ENCODE results near the gene SYTL1. TPM values are rescaled to one million over a fixed set of nuclear protein-coding genes. Genes with fewer than 3 reads are reported as not detected.

Gene SYTL1
- total RNA-seq, 4 donors from 2014 or later = 1.6 to 11.3 (median 4.8) TPM; not detected in 1

DNA sequence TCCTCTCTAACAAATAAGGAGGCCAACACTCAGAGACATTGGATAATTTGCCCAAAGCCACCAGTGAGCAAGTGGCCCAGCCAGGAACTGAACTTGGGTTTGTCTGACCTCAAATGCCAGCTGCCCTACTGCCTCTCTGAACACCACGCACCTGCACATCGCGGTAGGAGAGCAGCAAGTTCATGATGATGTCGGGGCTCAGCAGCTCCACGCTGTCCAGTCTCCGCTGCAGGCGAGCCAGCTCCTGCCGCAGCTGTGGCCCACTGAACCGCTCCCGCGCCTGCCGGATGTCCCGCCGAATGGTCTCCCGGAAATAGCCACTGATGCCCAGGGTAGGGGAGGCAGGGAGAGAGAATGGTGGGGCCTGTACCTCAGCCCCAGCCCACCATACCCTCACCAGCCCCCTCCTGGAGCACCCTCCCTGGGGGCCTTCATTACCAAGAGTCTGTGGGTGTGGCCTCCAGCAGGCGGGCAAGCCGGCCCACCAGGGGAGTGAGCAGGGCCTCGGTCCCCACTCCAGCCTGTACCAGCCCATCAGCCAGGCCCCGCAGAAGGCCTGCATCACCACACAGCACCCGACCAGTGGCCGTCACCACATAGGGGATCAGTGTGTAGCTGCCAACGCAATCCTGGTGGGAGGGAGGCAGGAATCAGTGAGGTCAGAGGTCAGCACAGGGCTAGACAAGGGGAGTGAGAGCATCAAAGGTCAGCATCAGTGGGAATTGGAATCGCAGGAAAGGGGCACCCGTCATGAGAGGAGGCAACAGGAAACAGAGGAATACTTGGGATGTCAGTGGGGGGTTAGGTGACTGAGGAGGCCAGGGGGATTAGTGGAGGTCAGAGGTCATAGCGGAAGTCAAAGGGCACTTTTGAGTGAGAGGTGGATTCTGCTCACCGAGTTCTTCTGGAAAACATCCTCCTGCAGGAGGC, 22.2 kb downstream of the SYTL1 start:
- DNase-seq = no peak
- Histone ChIP-seq H3K9me3 (no peaks in the 10 kb centered on the region), H3K4me3 (no peak overlapping the region)

DNA sequence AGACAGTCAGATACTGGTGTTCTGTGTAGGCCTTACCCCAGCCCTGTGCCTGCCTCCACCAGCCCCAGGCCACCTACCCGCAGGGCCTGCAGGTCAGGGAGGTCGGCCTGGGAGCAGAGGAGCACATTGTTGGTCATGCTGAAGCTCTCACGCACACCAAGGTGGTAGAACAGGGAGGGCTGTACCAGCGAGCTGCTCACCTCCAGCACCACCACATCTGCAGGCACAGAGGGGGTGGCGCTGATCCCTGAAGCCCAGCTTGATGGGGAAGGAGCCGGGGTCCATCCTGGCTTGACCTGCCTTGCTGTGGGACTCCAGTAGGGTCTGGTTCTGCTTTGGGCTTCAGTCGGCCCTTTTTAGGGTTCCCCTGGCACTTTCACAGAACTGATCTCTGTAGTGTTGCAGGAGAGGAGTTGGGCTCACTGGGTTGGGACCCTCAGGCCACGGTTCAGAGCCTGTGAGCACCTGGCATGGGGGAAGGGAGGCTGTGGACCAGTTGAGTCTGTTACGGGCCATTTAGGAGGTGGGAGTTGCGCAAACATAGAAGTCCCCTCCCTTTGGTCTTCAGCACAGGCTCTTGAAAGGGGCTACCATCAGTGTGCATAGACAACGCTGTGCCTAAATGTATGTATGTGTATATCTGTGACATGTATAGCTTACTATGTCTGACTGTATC, 23.0 kb downstream of the SYTL1 start:
- Histone ChIP-seq H3K4me3 (peak overlapping the region; percentile 59 to 64), H3K4me1 (peaks cover 10 to 22% of the 10 kb centered on the region in 2 donors), H3K36me3 (no peaks in the 10 kb centered on the region), H3K27me3 (no peaks in the 10 kb centered on the region), H3K27ac (peak overlapping the region; percentile 96), H3K9me3 (no peaks in the 10 kb centered on the region)
- no peak for DNase-seq
- intact Hi-C loops (cut with DNase I; ENCODE audit: low total_unique reads) = no loop called here
- TF ChIP-seq, protein P1, sequence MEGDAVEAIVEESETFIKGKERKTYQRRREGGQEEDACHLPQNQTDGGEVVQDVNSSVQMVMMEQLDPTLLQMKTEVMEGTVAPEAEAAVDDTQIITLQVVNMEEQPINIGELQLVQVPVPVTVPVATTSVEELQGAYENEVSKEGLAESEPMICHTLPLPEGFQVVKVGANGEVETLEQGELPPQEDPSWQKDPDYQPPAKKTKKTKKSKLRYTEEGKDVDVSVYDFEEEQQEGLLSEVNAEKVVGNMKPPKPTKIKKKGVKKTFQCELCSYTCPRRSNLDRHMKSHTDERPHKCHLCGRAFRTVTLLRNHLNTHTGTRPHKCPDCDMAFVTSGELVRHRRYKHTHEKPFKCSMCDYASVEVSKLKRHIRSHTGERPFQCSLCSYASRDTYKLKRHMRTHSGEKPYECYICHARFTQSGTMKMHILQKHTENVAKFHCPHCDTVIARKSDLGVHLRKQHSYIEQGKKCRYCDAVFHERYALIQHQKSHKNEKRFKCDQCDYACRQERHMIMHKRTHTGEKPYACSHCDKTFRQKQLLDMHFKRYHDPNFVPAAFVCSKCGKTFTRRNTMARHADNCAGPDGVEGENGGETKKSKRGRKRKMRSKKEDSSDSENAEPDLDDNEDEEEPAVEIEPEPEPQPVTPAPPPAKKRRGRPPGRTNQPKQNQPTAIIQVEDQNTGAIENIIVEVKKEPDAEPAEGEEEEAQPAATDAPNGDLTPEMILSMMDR (IDR thresholded peaks at IDR 0.05) = no peak
- TF ChIP-seq POLR2A (IDR thresholded peaks at IDR 0.05) = no peak

More for the DNA sequence above, 22.2 kb downstream of the SYTL1 start:
- no peak for TF ChIP-seq POLR2A (IDR thresholded peaks at IDR 0.05)
- TF ChIP-seq, protein P1 (IDR thresholded peaks at IDR 0.05) = no peak
- peak overlapping the region in 1 of 2 donors; percentile 96 for H3K27ac ChIP-seq
- H3K4me1 ChIP-seq = peaks cover 10 to 22% of the 10 kb centered on the region in 2 donors
- H3K27me3 ChIP-seq = no peaks in the 10 kb centered on the region
- intact Hi-C loops (cut with DNase I; ENCODE audit: low total_unique reads) = no loop called here
- H3K36me3 ChIP-seq = no peaks in the 10 kb centered on the region

DNA sequence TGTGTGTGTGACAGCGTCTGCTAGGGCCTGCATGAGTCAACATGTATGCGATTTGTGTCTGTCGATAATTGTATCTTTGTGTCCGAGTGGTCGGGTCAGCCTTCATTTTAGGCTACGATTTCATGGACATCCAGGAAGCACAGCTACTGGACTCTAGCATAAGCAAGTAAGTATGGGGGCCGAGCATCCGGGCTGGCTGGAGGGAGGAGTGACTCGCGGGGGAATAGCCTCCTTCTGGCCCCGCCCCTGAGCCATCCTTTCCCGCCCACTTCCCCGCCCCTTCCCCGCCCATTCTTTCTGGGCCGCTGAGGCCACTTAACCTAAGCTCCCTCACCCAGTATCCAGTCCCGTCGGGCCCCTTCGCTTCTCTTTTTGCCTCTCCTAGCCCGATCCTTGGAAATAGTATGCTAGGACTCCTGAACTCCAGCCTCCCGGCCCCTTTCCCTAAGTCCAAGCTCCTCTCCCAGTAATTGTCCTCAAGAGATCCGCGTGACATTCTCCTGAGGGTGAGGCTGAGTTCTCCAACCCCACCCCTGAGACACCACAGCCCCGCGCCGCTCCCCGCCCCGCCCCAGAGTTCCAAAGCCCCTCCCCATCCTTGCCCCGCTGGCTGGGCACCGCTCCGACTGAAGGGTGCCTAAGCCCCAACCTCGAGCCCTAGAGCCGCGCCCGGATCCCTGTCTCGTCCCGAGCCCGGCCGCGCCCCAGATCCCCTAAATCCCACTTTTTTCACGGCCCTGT, 23.7 kb downstream of the SYTL1 start:
- peak overlapping the region; percentile 59 to 64 for H3K4me3 ChIP-seq
- H3K36me3 ChIP-seq = no peaks in the 10 kb centered on the region
- intact Hi-C loops (cut with DNase I; ENCODE audit: low total_unique reads) = no loop called here
- peaks cover 10 to 22% of the 10 kb centered on the region in 2 donors for H3K4me1 ChIP-seq
- H3K27me3 ChIP-seq = no peaks in the 10 kb centered on the region
- DNase-seq = peak; percentile 91 to 94
- TF ChIP-seq POLR2A (IDR thresholded peaks at IDR 0.05) = peak; percentile 62 to 68
- TF ChIP-seq, protein P1 (IDR thresholded peaks at IDR 0.05) = peak in 1 of 4 experiments; percentile 6
- peak overlapping the region; percentile 96 for H3K27ac ChIP-seq
- H3K9me3 ChIP-seq = no peaks in the 10 kb centered on the region

DNA sequence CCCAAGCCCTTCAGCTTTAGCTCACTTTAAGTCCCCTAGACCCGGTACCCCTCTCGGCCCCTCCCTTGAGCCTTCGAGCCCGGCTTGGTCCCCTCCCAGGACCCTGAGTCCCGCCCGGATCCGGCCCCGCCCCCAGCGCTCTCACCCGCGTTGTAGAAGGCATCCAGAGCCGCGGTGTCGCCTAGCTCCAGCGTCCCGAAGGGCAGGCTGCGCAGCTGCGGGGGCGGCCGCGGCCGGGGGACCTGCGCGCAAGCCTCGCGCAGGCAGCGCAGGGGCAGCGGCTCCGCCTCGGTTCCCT, 24.2 kb downstream of the SYTL1 start:
- Histone ChIP-seq H3K4me1 (peaks cover 10 to 22% of the 10 kb centered on the region in 2 donors), H3K27me3 (no peaks in the 10 kb centered on the region), H3K27ac (peak overlapping the region; percentile 96), H3K9me3 (no peaks in the 10 kb centered on the region), H3K4me3 (peak overlapping the region; percentile 59 to 64), H3K36me3 (no peaks in the 10 kb centered on the region)
- intact Hi-C loops (cut with DNase I; ENCODE audit: low total_unique reads) = no loop called here
- TF ChIP-seq, protein P1 (IDR thresholded peaks at IDR 0.05) = no peak
- TF ChIP-seq POLR2A (IDR thresholded peaks at IDR 0.05) = peak; percentile 15 to 57
- DNase-seq = peak; percentile 86 to 88

Measured in uterus (tissue), 4 donors.